H1 (cell line): ENCODE measurements around the gene ITGA3. TPM values are rescaled to one million over a fixed set of nuclear protein-coding genes. Genes with fewer than 3 reads are reported as not detected.

ENCODE experiments used
- CTCF ChIA-PET: fragments of 300-600 bp; sonication (Branson Sonifier 250); formaldehyde crosslinking; loops from one replicate; lab custom pipeline; 2021; ENCODE audit not compliant: partially characterized antibody; lab: Charles Lee
- POLR2A ChIA-PET: fragments of 300-600 bp; sonication (Branson Sonifier 250); formaldehyde crosslinking; loops from one replicate; lab custom pipeline; 2021; ENCODE audit warnings: inconsistent platforms; ENCODE audit not compliant: partially characterized antibody; lab: Charles Lee
- DNase-seq, 2 experiments: peaks; one replicate each; pipeline versions ENCODE4 v3.0.0 to v3.0.0-alpha.2; 2010 to 2022; ENCODE audit warnings: low spot score in 2 of 2, low read depth in 1 of 2, mixed read lengths in 1 of 2
- FAIRE-seq: peaks from 2 replicates; lab custom pipeline; 2011; peaks lifted over from hg19 to GRCh38; lab: Jason Lieb, UNC
- H2AFZ ChIP-seq: 2 replicates; pipeline ENCODE4 v1.8.1; 2012; ENCODE audit warnings: low read length, inconsistent platforms
- H2AK5ac ChIP-seq: 2 replicates; pipeline ENCODE4 v1.6.1; 2013; ENCODE audit warnings: low read depth, low read length
- H2BK120ac ChIP-seq: replicated peaks from 2 replicates; pipeline ENCODE3; 2013; ENCODE audit warnings: low read depth, low read length, inconsistent platforms
- H2BK12ac ChIP-seq: 2 replicates; pipeline ENCODE4 v1.6.1; 2013; ENCODE audit warnings: low read depth, low read length
- H2BK15ac ChIP-seq: 2 replicates; pipeline ENCODE4 v1.6.1; 2013; ENCODE audit warnings: low read length
- H2BK20ac ChIP-seq: 2 replicates; pipeline ENCODE4 v1.6.1; 2013; ENCODE audit warnings: low read length
- H2BK5ac ChIP-seq: 2 replicates; pipeline ENCODE4 v1.6.1; 2013; ENCODE audit warnings: low read depth, low read length
- H3K14ac ChIP-seq: 2 replicates; pipeline ENCODE4 v1.6.1; 2013; ENCODE audit warnings: inconsistent platforms; ENCODE audit not compliant: insufficient read length
- H3K18ac ChIP-seq: 2 replicates; pipeline ENCODE4 v1.6.1; 2013; ENCODE audit warnings: low read length; ENCODE audit errors: extremely low read depth
- H3K23ac ChIP-seq: 2 replicates; pipeline ENCODE4 v1.6.1; 2013; ENCODE audit warnings: inconsistent platforms; ENCODE audit not compliant: insufficient read length
- H3K23me2 ChIP-seq: 2 replicates; pipeline ENCODE4 v1.6.1; 2013; ENCODE audit warnings: low read depth, low read length
- H3K27ac ChIP-seq: 2 replicates; pipeline ENCODE4 v1.6.1; 2011; ENCODE audit warnings: low read depth, low read length, inconsistent platforms
- H3K27me3 ChIP-seq, 4 experiments: replicated peaks in 1 of 4; 1 replicate in 1 of 4; 2 replicates in 3 of 4; pipeline versions ENCODE4 v1.6.1 to v1.8.1; 2011 to 2013; ENCODE audit warnings: low read length in 3 of 4, mild to moderate bottlenecking in 3 of 4, inconsistent platforms in 2 of 4, mixed read lengths in 2 of 4, moderate library complexity in 1 of 4; ENCODE audit not compliant: control insufficient read depth in 3 of 4, insufficient read depth in 3 of 4; ENCODE audit errors: extremely low read depth in 1 of 4
- H3K36me3 ChIP-seq, 4 experiments: 2 replicates each; pipeline versions ENCODE4 v1.6.1 to v1.8.1; 2011 to 2013; ENCODE audit warnings: mild to moderate bottlenecking in 4 of 4, low read length in 3 of 4, moderate library complexity in 2 of 4, control low read depth in 1 of 4, inconsistent platforms in 1 of 4; ENCODE audit not compliant: insufficient read depth in 4 of 4, control insufficient read depth in 2 of 4
- H3K4ac ChIP-seq: replicated peaks from 2 replicates; pipeline ENCODE3; 2013; ENCODE audit warnings: low read length, low read depth, mixed read lengths, inconsistent platforms; ENCODE audit not compliant: insufficient read length
- H3K4me1 ChIP-seq, 4 experiments: replicated peaks in 1 of 4; 1 replicate in 1 of 4; 2 replicates in 3 of 4; pipeline versions ENCODE4 v1.6.1 to v1.8.1; 2011 to 2013; ENCODE audit warnings: low read length in 3 of 4, inconsistent platforms in 2 of 4, mixed read lengths in 1 of 4; ENCODE audit not compliant: insufficient read depth in 4 of 4, control insufficient read depth in 3 of 4
- H3K4me2 ChIP-seq, 2 experiments: 2 replicates each; pipeline versions ENCODE4 v1.6.1 to v1.8.1; 2011 to 2013; ENCODE audit warnings: low read depth in 2 of 2, low read length in 2 of 2, control low read depth in 1 of 2, inconsistent platforms in 1 of 2, mild to moderate bottlenecking in 1 of 2; ENCODE audit not compliant: insufficient read depth in 1 of 2
- H3K4me3 ChIP-seq, 4 experiments: fragments of 200-600, 300-600 bp in 1 of 4; sonication (generic), shearing (Covaris generic), sonication (Bioruptor Twin) in 1 of 4; 2 replicates each; pipeline versions ENCODE4 v1.5.1 to v1.8.1; 2011 to 2016; ENCODE audit warnings: low read length in 4 of 4, low read depth in 3 of 4, control low read depth in 2 of 4, inconsistent platforms in 2 of 4, mild to moderate bottlenecking in 2 of 4, mixed read lengths in 1 of 4, moderate library complexity in 1 of 4; ENCODE audit not compliant: insufficient read depth in 2 of 4; ENCODE audit errors: extremely low read depth in 1 of 4
- H3K56ac ChIP-seq: replicated peaks from 2 replicates; pipeline ENCODE3; 2013; ENCODE audit warnings: low read depth, mild to moderate bottlenecking, mixed read lengths, low read length, inconsistent platforms; ENCODE audit not compliant: insufficient read length
- H3K79me1 ChIP-seq: 2 replicates; pipeline ENCODE4 v1.6.1; 2013; ENCODE audit warnings: low read depth, low read length, control low read depth
- H3K79me2 ChIP-seq, 2 experiments: 2 replicates each; pipeline versions ENCODE4 v1.6.1 to v1.8.1; 2012 to 2013; ENCODE audit warnings: low read length in 2 of 2, mild to moderate bottlenecking in 2 of 2, inconsistent platforms in 1 of 2; ENCODE audit not compliant: insufficient read depth in 2 of 2, control insufficient read depth in 1 of 2
- H3K9ac ChIP-seq, 4 experiments: replicated peaks in 1 of 4; 1 replicate in 1 of 4; 2 replicates in 3 of 4; pipeline versions ENCODE4 v1.6.1 to v1.8.1; 2011 to 2013; ENCODE audit warnings: low read depth in 3 of 4, low read length in 3 of 4, control low read depth in 2 of 4, mild to moderate bottlenecking in 2 of 4, moderate library complexity in 2 of 4, inconsistent platforms in 1 of 4; ENCODE audit errors: extremely low read depth in 1 of 4
- H3K9me3 ChIP-seq, 2 experiments: 2 replicates each; pipeline versions ENCODE4 v1.6.1 to v1.8.1; 2012 to 2013; ENCODE audit warnings: mild to moderate bottlenecking in 2 of 2, moderate library complexity in 2 of 2, control low read depth in 1 of 2, inconsistent platforms in 1 of 2, low read depth in 1 of 2, low read length in 1 of 2, mixed read lengths in 1 of 2; ENCODE audit not compliant: insufficient read depth in 2 of 2
- H4K20me1 ChIP-seq, 2 experiments: replicated peaks in 1 of 2; 2 replicates each; pipeline versions ENCODE3 to v1.8.1; 2011 to 2013; ENCODE audit warnings: inconsistent platforms in 2 of 2, low read length in 2 of 2, mild to moderate bottlenecking in 1 of 2; ENCODE audit not compliant: insufficient read depth in 2 of 2, control insufficient read depth in 1 of 2
- H4K5ac ChIP-seq: 2 replicates; pipeline ENCODE4 v1.6.1; 2013; ENCODE audit warnings: low read length, low read depth, mixed read lengths, inconsistent platforms; ENCODE audit not compliant: insufficient read length
- H4K8ac ChIP-seq: 2 replicates; pipeline ENCODE4 v1.8.0; 2013; ENCODE audit warnings: mild to moderate bottlenecking, moderate library complexity, low read length, inconsistent platforms; ENCODE audit not compliant: insufficient read depth; ENCODE audit errors: extremely low read depth
- H4K91ac ChIP-seq: replicated peaks from 2 replicates; pipeline ENCODE3; 2013; ENCODE audit warnings: low read length, mixed read lengths, inconsistent platforms; ENCODE audit not compliant: insufficient read length
- BRCA1 ChIP-seq: IDR thresholded peaks from 2 replicates; pipeline ENCODE4 v1.6.1; 2012; ENCODE audit warnings: low read depth, low read length, improper control_type of control experiment
- CEBPB ChIP-seq: IDR thresholded peaks from 2 replicates; pipeline ENCODE4 v1.6.1; 2012; ENCODE audit warnings: low read depth, low read length
- CHD2 ChIP-seq: IDR thresholded peaks from 2 replicates; pipeline ENCODE4 v1.6.1; 2012; ENCODE audit warnings: low read length, improper control_type of control experiment
- GABPA ChIP-seq: IDR thresholded peaks from 2 replicates; pipeline ENCODE4 v1.6.1; 2011; ENCODE audit warnings: mild to moderate bottlenecking, low read length, moderate library complexity, borderline replicate concordance; ENCODE audit not compliant: insufficient read depth
- HDAC6 ChIP-seq: IDR thresholded peaks from one replicate; pipeline ENCODE4 v1.7.1; 2012; ENCODE audit warnings: low read depth, mild to moderate bottlenecking, inconsistent platforms, low read length, moderate library complexity
- JUND ChIP-seq: IDR thresholded peaks from 2 replicates; pipeline ENCODE4 v1.6.1; 2011; ENCODE audit warnings: mild to moderate bottlenecking, improper control_type of control experiment, low read length
- RXRA ChIP-seq: IDR thresholded peaks from 2 replicates; pipeline ENCODE4 v1.6.1; 2011; ENCODE audit warnings: low read depth, mild to moderate bottlenecking, low read length, moderate library complexity; ENCODE audit not compliant: insufficient read depth
- SIN3A ChIP-seq, 2 experiments: IDR thresholded peaks in 1 of 2; conservative IDR thresholded peaks in 1 of 2; 2 replicates each; pipeline ENCODE4 v1.6.1; 2011 to 2012; ENCODE audit warnings: low read length in 2 of 2, improper control_type of control experiment in 1 of 2, low read depth in 1 of 2, mild to moderate bottlenecking in 1 of 2
- SP1 ChIP-seq: IDR thresholded peaks from 2 replicates; pipeline ENCODE4 v1.6.1; 2011; ENCODE audit warnings: low read depth, low read length
- TBP ChIP-seq: IDR thresholded peaks from 2 replicates; pipeline ENCODE4 v1.6.1; 2011; ENCODE audit warnings: low read depth, low read length, improper control_type of control experiment
- TEAD4 ChIP-seq: IDR thresholded peaks from 2 replicates; pipeline ENCODE4 v1.6.1; 2012; ENCODE audit warnings: low read depth, low read length, inconsistent platforms, mixed read lengths
- ZNF274 ChIP-seq: IDR thresholded peaks from 2 replicates; pipeline ENCODE4 v1.7.0; 2012; ENCODE audit warnings: low read length, borderline replicate concordance; ENCODE audit errors: extremely low read depth
- WGBS, 2 experiments: shearing (Covaris generic) in 1 of 2; methylation state at CpG; one replicate each; pipeline versions ENCODE4 v1.1.6 to v1.1.7; 2013 to 2015; ENCODE audit warnings: low lambda C conversion rate in 2 of 2, mixed read lengths in 2 of 2, inconsistent platforms in 1 of 2, low coverage in 1 of 2, missing lambda C conversion rate in 1 of 2; ENCODE audit not compliant: insufficient replicate concordance in 2 of 2, insufficient coverage in 1 of 2, insufficient read length in 1 of 2; ENCODE audit errors: extremely low coverage in 1 of 2, missing lambda C conversion rate in 1 of 2; 5-methylcytosine and 5-hydroxymethylcytosine counted together
- polyA plus RNA-seq, 7 experiments: library from polyadenylated mRNA; depleted of rRNA in 3 of 7; stranded (reverse) in 5 of 7; unstranded in 2 of 7; fragments of >200 nt in 5 of 7; fragments of 200-250 nt in 2 of 7; gene quantifications; 1 replicate in 5 of 7; 2 replicates in 1 of 7; 4 replicates in 1 of 7; pipeline versions ENCODE4 v1.2.1 to v1.2.3, GENCODE V29; 2011 to 2013; ENCODE audit warnings: missing spikeins in 2 of 7, mixed read lengths in 2 of 7
- total RNA-seq: library from RNA; stranded (reverse); fragmentation: NEBNext Ultra II Directional; extraction: Animal tissue kit (Norgen Biotek cat#: 25700); gene quantifications from 2 replicates; pipeline ENCODE4 v1.2.1, GENCODE V29; 2021
- TF ChIP-seq, protein P1 (sequence below): IDR thresholded peaks from 2 replicates; pipeline ENCODE4 v1.6.1; 2011; ENCODE audit warnings: low read depth, mild to moderate bottlenecking, low read length; ENCODE audit not compliant: insufficient read depth

ITGA3 gene
- total and polyA plus RNA-seq, 2 of the 8 experiments (the other 6 are each of a cell fraction or from before 2014, with no cell fraction given) = 24.0 to 24.2 TPM

DNA sequence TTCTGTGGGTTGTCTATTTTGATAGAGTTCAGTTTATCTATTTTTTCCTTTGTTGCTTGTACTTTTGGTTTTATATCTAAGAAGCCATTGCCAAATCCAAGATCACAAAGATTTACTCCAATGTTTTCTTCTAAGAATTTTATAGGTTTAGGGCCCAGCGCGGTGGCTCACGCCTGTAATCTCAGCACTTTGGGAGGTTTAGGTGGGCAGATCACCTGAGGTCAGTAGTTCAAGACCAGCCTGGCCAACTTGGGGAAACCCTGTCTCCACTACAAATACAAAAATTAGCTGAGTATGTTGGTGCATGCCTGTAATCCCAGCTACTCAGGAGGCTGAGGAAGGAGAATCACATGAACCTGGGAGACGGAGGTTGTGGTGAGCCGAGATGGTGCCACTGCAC lies 13.7 kb upstream of the ITGA3 start:
- H4K5ac ChIP-seq = no peak overlapping the region
- no peaks in the 10 kb centered on the region for H4K20me1 ChIP-seq
- H3K4me1 ChIP-seq = peaks cover 0 to 3% (median under 1%) of the 10 kb centered on the region in 4 experiments; a peak in 3 of 7 replicates
- H2AK5ac ChIP-seq = no peak overlapping the region
- H3K4me3 ChIP-seq = no peak overlapping the region
- 90% methylated on average over 5 of the region's 5 CpGs; no CpG with 5 or more reads in 1 of the 2 experiments for WGBS, 2 experiments
- no peak overlapping the region for H2BK5ac ChIP-seq
- no peaks in the 10 kb centered on the region for H3K23me2 ChIP-seq
- H3K18ac ChIP-seq = no peak overlapping the region
- no peak overlapping the region for H3K23ac ChIP-seq
- no peak overlapping the region for H2BK12ac ChIP-seq
- no peak overlapping the region for H3K4me2 ChIP-seq
- H3K27ac ChIP-seq = no peak overlapping the region
- POLR2A ChIA-PET = interaction anchor here (1.5 kb wide), 1 partner anchor 13 kb away, joined by 3 read pairs; no protein-coding TSS in a partner anchor
- no peak overlapping the region for H2AFZ ChIP-seq
- DNase-seq (no peak), FAIRE-seq (no peak)
- H3K79me2 ChIP-seq = no peaks in the 10 kb centered on the region
- no peak overlapping the region for H3K4ac ChIP-seq
- no peaks in the 10 kb centered on the region for H3K36me3 ChIP-seq
- H2BK15ac ChIP-seq = no peak overlapping the region
- no peak overlapping the region for H4K8ac ChIP-seq
- H3K79me1 ChIP-seq = no peaks in the 10 kb centered on the region
- no peak overlapping the region for H4K91ac ChIP-seq
- no peak overlapping the region for H3K9ac ChIP-seq
- H3K14ac ChIP-seq = no peak overlapping the region
- TF ChIP-seq, protein P1, sequence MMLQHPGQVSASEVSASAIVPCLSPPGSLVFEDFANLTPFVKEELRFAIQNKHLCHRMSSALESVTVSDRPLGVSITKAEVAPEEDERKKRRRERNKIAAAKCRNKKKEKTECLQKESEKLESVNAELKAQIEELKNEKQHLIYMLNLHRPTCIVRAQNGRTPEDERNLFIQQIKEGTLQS = no peak
- TF ChIP-seq TEAD4 (no peak), TBP (no peak), RXRA (no peak), CEBPB (no peak), ZNF274 (no peak), SP1 (no peak), BRCA1 (no peak), JUND (no peak), HDAC6 (no peak), GABPA (no peak), SIN3A (conservative IDR thresholded peaks at IDR 0.05 in 1 of 2, IDR thresholded peaks at IDR 0.05 in 1 of 2; ENCODE audit: low read depth in 1 of 2, low read length in 2 of 2) (no peak), CHD2 (no peak)
- H3K27me3 ChIP-seq = no peaks in the 10 kb centered on the region; a peak in 1 of 7 replicates
- H3K56ac ChIP-seq = no peak overlapping the region
- no peak overlapping the region for H2BK120ac ChIP-seq
- H3K9me3 ChIP-seq = no peaks in the 10 kb centered on the region
- no peak overlapping the region for H2BK20ac ChIP-seq
- CTCF ChIA-PET = interaction anchor here (1.0 to 1.1 kb wide), 2 partner anchors 15 to 45 kb away, joined by 3 read pairs; no protein-coding TSS in a partner anchor
